Endometrial microvascular endothelial cells (primary cell): ENCODE measurements around the gene FGF14. TPM values are rescaled to one million over a fixed set of nuclear protein-coding genes. Genes with fewer than 3 reads are reported as not detected.

Experiments used
- in situ Hi-C: cut with HindIII; loops from 2 replicates; pipeline ENCODE4 v1.10.0; 2017; ENCODE audit warnings: low sequenced_read_pairs, low pct_unique_long_range_greater_than_20kb; ENCODE audit errors: inconsistent ontology term
- total RNA-seq: library from RNA; depleted of rRNA; stranded (reverse); fragments of >200 nt; gene quantifications from one replicate; pipeline ENCODE4 v1.2.3, GENCODE V29; 2015; ENCODE audit errors: inconsistent ontology term

FGF14 gene
- total RNA-seq, 1 donor from 2014 or later, result under 0.01 TPM

DNA sequence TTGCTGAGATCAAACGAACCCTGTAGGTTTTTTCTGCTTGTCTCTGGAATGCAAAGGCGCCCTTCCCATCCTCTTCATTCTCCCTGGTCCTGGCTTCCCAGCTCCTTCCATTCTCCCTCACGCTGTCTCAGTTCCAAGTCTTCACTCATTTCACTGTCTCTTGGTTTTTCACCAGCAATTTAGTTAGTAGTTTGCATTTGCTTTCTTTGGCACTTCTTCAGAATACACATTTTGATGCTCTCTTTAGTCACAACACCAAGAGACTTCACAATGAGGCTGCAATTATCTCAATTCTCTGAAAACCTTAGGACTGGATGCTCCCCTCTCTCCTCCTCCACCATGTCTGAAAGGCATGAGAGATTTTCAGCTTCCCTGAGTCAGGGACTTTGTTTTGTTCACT is 470.7 kb downstream of the FGF14 start:
- in situ Hi-C loops, result no loop called here

DNA sequence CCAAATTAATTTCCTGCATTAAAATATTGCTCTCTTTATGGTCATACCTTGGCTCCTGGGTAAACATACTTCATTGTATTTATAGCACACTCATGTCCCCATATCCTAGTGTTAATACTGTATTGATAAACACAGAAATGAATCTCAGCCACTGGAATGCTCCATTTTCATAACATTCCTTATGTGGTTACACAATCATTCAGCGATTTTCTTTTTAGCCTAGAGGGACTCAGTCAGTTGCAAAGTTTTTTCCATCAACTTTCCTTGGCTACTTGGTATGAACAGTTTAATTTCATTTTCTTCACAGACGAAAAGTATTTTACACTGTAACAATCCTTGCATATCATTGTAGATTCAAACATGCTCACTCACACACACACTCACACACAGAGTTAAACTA is 471.5 kb downstream of the FGF14 start:
- in situ Hi-C loops, result no loop called here

DNA sequence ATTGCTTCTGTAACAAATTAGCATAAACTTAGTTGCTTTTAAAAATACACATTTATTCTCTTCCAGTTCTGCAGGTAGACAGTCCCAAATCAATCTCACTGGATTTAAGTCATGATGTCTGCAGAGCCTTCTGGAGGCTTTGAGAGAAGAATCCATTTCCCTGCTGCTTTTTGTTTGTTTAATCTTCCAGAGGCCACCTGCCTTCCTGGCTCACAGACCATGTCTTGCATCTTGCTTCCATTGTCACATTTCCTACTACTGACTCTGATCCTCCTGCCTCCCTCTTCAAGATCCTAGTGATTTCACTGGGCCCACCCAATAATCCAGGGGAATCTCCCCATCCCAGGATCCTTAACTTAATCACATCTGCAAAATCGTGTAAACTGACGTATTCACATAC is 476.1 kb downstream of the FGF14 start:
- in situ Hi-C loops, result no loop called here

DNA sequence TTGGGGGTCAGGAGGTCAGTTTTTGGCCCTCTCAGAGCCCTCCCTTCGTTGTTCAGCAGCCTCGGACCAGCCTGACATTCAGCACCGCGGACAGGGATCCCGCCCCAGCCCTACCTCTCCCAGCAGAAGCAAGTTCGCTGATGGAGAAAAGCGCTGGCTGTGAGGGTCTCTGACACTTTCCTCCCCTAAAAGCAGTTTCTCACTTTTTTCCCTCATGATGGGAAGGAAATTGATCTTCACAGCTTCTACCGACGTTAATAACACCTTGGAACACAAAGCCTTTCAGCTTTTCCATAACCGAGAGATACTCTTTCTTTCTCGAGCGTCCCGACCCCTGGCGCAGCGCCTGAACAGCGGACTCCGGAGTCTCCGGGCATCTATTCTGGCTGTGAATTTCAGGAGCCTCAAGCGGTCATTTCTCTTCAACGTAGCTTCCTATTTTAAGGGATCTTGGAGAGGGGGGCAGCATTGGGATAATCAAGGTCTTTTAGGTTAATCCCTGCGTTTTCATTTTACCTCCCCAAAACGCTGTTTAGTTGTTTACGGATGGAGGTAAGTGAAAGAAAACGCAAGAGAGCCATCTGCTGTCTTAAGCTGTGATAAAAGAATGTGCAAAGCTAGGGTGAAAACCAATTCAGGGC is 482.2 kb downstream of the FGF14 start:
- in situ Hi-C loops, result no loop called here

DNA sequence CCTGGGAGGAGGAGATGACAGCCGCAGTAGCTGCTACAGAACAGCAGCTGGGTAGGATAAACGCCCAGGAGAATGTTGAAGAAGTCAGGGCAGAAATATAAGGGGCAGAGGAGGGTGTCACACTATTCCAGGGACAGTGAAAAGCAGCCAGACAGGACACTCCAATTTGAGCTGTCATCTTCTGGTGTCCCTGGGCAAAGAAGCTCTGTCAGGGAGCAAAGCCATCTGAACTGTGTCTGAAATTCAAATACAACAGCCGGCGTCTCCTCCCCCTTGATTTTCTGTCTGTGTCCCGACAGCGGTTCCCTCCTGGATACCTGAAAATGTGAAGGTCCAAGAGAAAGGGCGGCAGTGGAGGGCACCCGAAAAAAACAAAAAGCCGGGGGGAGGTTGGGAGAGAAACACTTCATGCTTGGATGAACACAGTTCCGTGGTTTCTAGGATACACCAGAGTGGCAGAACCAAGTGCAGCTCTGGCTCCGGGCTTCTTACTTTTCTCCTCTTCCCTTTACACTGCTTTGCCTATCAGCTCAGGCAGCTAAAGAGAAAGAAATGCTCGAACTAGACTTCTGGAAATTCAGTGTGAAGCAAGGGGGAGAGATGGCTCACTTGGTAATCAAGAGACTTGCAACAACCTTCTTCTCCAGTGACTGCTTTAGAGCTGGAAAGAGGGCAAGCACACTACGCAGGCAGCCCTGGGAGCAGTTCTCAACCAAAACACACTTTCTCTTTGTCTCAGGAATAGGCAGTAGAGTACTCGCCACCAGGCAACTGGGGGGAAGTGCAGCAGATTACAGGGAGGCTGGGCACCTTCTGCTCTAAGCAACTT is 483.8 kb downstream of the FGF14 start:
- in situ Hi-C loops, result no loop called here

DNA sequence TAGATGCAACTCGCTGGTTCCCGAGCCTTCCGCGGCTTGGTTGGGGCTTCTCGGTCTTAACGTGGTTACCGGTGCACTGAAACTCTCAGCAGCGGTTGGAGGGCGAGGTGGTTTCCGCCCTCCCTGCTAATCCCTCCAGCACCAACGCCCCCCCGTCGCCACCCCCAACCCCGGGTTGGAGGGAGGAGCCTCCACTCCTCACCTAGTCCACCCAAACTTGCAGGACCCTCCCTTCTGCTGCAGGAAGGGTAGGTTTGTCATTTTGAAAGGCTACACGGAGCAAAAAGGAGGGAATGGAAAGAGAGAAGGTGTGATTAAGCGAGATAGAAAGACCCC is 484.4 kb downstream of the FGF14 start:
- in situ Hi-C loops, result no loop called here

DNA sequence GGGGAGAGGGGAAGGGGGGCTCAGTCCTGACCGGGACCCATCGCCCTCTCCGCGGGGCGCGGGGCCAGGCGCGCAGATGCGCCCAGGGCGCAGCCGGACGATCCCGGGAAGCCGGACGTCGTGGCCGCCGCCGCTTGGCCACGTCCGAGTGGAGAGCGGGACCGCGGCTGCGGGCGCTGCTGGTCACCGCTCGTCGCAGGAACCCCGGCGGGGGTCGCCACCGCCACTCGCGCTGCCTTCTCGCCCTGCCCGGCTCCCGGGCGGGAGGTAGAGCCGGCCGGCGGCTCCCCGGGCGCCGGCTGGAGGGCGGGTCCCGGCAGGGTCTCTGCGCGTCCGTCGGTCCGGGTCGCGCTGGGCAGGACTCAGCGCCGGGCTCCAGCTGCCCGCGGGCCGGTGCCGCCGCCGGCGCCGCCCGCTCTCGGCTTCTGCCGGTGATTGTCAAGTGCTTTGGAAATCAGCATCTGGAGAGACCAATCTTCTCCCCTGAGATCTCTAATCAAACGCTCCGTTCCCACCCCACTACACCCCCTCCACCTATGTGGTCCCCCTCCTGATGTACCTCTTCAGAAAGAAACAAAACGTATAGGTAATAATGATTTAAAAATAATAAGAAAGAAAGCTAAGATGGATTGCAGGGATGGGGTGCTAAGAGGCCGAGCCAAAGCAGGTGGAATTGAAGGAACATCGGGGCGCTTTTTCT is 484.9 kb downstream of the FGF14 start:
- in situ Hi-C loops, result no loop called here

DNA sequence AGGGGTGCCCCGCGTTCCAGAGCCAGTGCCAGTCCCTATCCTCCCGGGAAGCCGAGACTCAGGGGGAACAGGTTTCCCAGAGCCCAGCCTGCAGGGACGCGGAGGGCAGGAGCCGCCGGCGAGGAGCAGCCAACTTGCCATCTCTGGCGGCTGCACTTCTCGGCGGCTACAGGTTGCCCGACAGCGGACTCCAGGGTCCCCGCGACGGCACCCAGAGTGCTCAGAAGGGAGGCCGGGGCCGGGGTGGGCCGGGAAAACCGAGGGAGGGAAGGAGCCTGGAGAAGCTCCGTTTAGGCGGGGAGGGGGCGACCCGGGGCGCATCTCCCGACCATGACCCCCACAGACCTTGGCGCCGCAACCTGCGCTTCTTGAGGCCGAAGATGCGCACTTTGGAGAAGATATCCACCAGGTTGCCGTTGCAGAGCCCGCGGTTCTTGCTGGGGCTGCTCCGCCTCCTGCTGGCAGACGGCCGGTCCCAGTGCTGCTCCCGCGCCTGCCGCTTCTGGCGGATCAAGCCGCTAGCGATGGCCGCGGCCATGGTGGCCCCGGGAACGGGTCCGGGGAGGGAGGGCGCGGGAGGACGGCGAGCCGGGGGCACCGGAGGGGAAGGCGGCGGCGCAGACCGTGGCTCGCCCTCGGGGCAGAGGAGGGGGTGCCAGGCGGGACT is 485.6 kb downstream of the FGF14 start:
- in situ Hi-C loops, result no loop called here

DNA sequence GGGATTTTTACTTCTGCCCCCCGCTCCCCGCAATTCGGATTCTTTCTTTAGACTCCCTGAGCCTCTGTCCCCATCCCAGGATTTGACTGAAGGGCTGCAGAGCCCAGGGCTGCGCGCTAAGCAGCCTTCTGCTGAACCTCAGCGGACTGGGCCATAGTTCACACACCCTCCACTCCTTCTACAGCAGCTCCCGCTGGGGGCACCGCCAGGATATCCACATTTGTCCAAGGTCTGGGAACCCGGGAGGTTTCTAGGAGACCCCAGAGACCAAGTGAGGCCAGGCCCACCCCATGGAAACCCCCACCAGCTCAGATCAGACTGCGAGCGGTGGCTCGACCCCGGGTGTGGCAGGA is 486.1 kb downstream of the FGF14 start:
- in situ Hi-C loops, result no loop called here

DNA sequence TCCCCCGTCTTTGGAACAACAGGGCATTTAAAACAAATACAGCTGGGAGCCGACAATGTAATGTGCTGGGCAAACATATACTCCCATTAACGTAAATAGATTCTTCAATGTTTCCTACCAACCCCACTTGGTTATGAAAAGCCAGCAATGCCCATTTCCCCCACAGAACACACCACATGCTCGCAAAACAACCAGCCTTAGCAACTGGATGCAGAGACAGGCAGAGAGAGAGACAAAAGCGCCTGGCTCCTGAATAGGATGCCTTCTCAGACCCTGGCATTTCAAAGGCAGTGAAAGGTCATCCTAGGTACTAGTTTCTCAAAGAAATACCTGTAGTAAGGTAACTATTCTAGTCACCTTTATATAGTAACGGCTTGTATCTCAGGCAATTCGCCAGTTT is 486.5 kb downstream of the FGF14 start:
- in situ Hi-C loops, result no loop called here

DNA sequence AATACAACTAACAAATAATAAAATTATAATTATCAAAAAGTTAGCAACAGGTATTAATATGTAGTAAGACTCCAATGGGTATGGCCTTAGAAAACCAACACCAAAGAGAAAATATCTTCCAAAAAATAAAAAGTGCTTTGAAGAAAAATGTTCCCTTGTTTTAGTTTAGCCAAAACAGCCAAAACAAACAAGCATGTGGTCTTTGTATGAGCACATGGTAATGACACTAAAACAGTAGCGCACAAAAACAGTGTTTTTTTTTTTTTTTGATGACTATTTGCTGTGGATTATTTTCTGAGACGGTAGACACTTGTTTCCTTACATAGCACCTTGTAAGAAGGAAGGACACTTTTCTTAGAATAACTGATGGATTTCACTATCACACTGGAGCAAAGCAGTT is 490.1 kb downstream of the FGF14 start:
- in situ Hi-C loops, result no loop called here

DNA sequence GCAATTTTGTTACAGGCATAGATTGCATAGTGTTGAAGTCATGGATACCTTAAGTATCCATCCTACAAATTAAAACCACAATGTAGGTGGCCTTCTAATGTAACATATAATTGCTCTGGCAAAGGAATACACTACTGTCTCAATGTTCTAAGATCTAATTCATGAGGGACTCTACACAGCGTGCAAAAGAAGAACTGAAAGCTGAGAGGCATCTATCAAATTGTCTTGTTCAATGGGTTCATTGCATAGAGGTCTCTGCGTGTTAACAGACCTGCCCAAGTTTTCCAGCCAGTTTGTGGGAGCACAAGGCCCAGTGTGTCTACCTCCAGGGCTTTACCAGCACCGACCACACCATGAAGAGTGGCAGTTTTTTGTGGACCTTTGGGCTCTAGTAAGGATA is 498.0 kb downstream of the FGF14 start:
- in situ Hi-C loops, result no loop called here

DNA sequence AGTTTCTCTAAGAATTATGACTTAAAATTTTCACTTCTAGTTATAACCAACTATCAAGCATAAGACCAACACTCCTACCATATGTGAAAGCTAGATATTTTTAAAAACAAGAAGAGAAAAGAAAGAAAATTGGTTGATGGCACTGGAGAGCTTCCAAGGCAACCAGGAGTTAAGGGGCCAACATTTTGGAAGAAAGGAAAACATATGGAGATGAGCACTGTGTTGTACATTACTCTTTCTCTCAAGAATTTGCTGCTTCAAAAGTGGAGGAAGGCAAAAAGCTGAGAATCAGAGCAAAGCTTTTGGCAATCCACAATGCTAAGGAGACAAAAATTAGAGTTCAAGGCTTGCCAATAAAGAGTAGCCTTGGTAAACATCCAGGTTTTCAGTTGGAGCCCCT is 503.2 kb downstream of the FGF14 start:
- in situ Hi-C loops, result no loop called here

DNA sequence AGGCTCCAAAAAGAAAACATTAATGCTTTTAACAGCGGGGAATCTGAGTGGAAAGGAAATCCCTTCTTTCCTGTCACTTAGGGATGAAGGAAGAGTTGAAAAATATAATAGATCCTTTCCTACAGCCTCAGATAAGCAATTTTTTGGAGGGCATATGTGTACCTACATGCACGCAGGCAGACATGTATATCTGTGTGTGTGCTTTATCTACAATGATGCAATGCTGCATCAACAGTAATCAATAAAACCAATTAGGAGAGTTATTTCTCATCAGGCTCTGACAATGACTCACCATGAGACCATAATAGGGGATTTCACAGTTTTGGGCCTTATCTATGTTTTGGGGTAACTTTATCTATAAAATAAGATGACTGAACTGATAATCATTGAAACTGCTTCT is 505.3 kb downstream of the FGF14 start:
- in situ Hi-C loops, result no loop called here

DNA sequence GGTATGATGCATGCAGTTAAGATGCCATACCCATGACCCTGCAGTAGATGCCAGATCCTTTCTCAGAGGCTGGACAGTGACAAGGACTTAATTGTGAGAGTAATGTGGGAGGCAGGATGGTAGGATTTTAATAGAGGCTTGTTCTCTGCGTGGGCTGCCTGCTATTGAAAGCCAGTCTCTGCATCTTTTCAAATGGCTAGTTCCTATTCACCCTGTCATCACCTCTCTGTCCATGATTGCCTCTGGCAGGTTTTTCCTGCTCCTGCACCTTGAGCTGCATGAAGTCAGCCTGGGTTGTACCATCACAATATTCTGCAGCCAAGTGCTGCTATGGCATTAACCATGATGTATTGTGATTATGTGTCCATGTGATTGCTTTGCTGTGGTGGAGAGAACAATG is 508.8 kb downstream of the FGF14 start:
- in situ Hi-C loops, result no loop called here

DNA sequence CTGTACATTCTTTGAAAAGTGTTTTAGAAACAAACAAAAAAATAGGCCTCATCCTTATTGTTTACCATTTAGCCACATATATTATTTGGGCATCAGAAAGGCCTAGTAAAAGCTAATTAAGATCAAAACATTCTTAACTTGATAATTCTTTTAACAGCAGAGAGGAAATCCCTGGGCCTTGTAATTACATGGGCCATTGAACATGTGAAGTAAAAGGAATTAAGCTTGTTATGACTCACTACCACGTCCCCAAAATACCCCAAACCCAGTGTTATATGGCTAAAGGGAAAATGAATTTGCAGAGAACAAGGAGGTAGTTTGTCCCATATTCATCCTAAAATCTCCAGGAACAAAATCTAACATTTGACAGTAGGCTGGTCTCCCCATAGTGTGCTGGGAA is 509.6 kb downstream of the FGF14 start:
- in situ Hi-C loops, result no loop called here

DNA sequence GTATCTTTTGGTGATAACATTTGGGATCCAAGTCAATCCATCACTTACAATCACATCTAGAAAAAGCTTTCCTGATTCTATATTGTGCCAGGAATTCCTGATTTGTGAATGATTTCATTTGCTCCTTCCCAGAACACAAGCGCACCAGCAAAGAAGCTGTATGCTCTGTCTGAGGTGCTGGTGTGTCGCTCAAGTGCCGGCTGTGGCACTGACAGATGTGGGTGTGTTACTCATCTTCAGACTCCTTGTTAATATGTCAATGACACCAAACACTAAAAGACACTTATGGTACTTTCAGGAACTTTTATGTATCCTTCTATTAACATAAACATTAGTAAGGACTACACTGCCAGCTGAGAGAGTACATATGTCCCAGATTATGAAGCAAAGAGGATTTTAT is 520.3 kb downstream of the FGF14 start:
- in situ Hi-C loops, result no loop called here

DNA sequence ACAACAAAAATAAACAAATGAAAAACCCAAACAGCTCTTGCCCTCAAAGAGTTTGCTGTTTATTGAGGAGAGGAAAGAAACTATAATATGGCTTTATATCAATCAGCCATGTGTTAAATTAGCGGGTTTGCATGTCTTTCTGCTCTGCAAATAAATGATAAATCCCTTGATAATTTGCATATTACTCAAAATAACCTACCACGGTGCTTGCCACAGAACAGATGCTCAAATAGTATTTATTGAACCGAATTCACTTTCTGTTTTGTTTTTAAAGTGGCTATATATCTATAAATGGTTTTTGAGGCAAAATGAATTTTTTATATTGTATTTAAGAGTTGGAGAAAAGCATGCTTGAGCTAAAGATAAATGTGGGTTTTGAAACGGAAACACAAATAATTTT is 521.3 kb downstream of the FGF14 start:
- in situ Hi-C loops, result no loop called here

DNA sequence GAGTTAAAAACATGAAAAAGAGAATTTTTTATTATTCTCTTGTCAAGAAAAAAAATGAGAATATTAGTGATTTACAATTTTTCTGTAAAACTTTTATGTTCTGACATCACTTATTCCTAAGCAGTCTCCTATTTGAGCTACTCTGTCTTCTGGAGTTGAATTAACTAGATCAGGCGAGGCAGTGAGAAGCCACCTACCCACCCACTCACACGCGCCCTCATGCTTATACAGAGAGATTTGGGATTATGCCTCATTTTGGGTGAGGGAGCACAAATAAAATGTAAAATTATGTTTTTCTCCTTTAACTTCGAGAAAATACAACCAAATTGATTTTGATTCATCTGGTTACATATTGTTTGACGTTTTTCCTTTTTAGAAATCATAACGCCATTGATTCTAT is 524.9 kb downstream of the FGF14 start:
- in situ Hi-C loops, result no loop called here
